Measurements from ENCODE around the gene MX1. TPM values are rescaled to one million over a fixed set of nuclear protein-coding genes. Genes with fewer than 3 reads are reported as not detected.
A peak's percentile ranks its signal among the peaks of the same experiment; 100 is the strongest.

Gene MX1, protein sequence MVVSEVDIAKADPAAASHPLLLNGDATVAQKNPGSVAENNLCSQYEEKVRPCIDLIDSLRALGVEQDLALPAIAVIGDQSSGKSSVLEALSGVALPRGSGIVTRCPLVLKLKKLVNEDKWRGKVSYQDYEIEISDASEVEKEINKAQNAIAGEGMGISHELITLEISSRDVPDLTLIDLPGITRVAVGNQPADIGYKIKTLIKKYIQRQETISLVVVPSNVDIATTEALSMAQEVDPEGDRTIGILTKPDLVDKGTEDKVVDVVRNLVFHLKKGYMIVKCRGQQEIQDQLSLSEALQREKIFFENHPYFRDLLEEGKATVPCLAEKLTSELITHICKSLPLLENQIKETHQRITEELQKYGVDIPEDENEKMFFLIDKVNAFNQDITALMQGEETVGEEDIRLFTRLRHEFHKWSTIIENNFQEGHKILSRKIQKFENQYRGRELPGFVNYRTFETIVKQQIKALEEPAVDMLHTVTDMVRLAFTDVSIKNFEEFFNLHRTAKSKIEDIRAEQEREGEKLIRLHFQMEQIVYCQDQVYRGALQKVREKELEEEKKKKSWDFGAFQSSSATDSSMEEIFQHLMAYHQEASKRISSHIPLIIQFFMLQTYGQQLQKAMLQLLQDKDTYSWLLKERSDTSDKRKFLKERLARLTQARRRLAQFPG
- 10 to 100 TPM; 14.2 to 32.5 TPM for total RNA-seq

DNA sequence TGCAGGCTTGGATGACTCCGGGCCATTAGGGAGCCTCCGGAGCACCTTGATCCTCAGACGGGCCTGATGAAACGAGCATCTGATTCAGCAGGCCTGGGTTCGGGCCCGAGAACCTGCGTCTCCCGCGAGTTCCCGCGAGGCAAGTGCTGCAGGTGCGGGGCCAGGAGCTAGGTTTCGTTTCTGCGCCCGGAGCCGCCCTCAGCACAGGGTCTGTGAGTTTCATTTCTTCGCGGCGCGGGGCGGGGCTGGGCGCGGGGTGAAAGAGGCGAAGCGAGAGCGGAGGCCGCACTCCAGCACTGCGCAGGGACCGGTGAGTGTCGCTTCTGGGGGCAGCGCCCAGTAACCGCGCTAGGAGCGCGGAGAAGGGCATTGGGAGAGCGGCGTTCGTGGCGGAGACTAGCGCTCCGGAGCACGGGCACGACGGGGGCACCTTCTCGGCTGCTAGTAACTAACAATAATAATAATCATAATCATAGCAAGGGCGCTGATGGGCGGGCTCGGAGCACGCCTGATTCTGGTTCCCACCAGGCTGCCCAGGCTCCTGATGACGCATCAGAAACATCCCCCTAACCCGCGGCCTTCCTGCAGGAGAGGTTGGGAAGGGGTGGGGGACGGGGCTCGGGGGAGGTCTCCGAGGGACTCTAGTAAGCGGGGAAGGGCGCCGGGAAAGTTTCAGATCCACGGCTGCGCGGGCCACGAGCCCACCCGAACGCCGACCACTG is at the start of gene MX1:
MX1 (plus strand) TSS at position 286 of the 722 bp plus-strand sequence. CDS start 5,832 bp downstream, outside the sequence.
- H3K27ac Mint-ChIP-seq: peak within 1 kb of the TSS; percentile 91
- H3K4me3 Mint-ChIP-seq: peak within 1 kb of the TSS; percentile 84
- no peaks in the 10 kb centered on the region for H3K9me3 Mint-ChIP-seq
- H3K36me3 Mint-ChIP-seq (ENCODE audit: low read depth): peaks cover 21% of the 10 kb centered on the region
- peaks cover 5% of the 10 kb centered on the region for H3K4me1 Mint-ChIP-seq
- no peaks in the 10 kb centered on the region for H3K27me3 Mint-ChIP-seq
- ATAC-seq (replicated peaks): peak; percentile 98

DNA sequence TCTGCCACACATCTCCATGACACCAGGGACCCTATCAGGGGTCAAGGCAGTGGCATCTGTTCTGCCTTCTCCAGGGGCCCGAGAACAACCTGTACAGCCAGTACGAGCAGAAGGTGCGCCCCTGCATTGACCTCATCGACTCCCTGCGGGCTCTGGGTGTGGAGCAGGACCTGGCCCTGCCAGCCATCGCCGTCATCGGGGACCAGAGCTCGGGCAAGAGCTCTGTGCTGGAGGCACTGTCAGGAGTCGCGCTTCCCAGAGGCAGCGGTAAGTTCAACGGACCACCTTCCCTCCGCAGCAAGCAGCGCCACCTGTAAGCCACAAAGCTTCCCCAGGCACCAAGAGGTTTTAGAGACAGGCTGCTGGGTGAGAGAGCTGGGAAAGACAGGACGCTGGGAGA is 48.3 kb upstream of the MX1 start:
- no peak for ATAC-seq (replicated peaks)
- no peaks in the 10 kb centered on the region for H3K9me3 Mint-ChIP-seq
- no peak overlapping the region for H3K4me3 Mint-ChIP-seq
- H3K27ac Mint-ChIP-seq: peak overlapping the region; percentile 65
- peaks cover 6% of the 10 kb centered on the region for H3K4me1 Mint-ChIP-seq
- H3K36me3 Mint-ChIP-seq (ENCODE audit: low read depth): peaks cover 35% of the 10 kb centered on the region
- no peaks in the 10 kb centered on the region for H3K27me3 Mint-ChIP-seq

DNA sequence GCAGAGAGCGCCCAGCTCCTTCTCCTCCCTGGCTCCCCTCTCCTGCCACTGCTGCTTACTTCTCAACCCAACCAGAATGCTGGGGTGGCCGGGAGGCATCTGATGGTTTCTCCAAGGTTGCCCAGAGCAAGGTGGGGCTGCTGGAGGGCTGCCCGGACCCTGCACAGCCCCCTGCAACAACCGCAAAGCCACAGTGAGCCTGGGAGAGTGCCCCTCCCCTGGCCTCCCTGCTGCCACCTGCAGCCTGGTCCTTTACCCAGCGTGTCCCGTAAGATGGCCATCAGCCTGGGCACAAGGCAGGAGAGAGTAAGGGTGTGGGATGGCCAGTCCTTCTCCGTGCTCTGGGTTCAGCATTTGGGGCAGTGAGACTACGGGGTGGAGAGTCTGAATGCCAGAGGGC is 47.2 kb upstream of the MX1 start:
- H3K4me1 Mint-ChIP-seq: peaks cover 6% of the 10 kb centered on the region
- no peak overlapping the region for H3K4me3 Mint-ChIP-seq

DNA sequence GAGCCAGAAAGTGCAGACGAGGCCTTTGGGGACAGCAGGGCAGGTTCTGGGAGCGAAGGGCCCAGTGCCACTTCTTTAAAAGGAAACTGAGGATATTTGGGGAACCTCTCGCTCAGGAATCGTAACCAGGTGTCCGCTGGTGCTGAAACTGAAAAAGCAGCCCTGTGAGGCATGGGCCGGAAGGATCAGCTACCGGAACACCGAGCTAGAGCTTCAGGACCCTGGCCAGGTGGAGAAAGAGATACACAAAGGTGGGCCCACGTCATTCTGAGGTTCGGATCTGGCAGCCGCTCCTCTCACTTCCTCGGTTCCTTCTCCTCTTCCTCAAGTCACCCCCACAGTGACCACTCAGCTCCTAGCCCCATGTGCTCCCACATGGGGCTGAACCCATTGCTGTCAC is 46.1 kb upstream of the MX1 start:
- no peak for ATAC-seq (replicated peaks)

More for the DNA sequence above, 47.2 kb upstream of the MX1 start:
- H3K9me3 Mint-ChIP-seq: no peaks in the 10 kb centered on the region
- H3K27ac Mint-ChIP-seq: no peak overlapping the region
- peaks cover 37% of the 10 kb centered on the region for H3K36me3 Mint-ChIP-seq (ENCODE audit: low read depth)
- no peaks in the 10 kb centered on the region for H3K27me3 Mint-ChIP-seq
- ATAC-seq (replicated peaks): no peak

DNA sequence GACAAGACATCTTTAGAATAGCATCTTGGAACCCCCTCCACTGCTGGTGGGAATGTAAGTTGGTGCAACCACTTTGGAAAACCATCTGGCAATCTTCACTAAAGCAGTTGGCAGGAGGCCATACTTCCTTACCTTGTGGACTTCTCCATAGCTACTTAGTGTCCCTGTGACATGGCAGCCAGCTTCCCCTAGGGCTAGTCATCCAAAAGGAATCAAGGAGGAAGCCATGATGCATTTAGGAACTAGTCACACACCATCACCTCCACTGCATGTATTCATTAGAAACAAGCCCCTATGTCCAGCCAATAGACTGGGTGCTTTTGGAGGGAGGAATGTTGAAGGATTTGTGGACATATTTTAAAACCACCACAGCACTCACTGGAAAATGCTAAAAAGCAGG is 44.3 kb upstream of the MX1 start:
- Mint-ChIP-seq H3K27me3 (no peaks in the 10 kb centered on the region), H3K4me3 (no peak overlapping the region), H3K27ac (no peak overlapping the region), H3K9me3 (no peaks in the 10 kb centered on the region), H3K4me1 (no peaks in the 10 kb centered on the region), H3K36me3 (ENCODE audit: low read depth) (peaks cover 48% of the 10 kb centered on the region)
- ATAC-seq (replicated peaks): no peak

More for the DNA sequence above, 46.1 kb upstream of the MX1 start:
- Mint-ChIP-seq H3K4me1 (peaks cover 3% of the 10 kb centered on the region), H3K36me3 (ENCODE audit: low read depth) (peaks cover 38% of the 10 kb centered on the region), H3K9me3 (no peaks in the 10 kb centered on the region), H3K27me3 (no peaks in the 10 kb centered on the region), H3K4me3 (no peak overlapping the region), H3K27ac (peak overlapping the region; percentile 49)

DNA sequence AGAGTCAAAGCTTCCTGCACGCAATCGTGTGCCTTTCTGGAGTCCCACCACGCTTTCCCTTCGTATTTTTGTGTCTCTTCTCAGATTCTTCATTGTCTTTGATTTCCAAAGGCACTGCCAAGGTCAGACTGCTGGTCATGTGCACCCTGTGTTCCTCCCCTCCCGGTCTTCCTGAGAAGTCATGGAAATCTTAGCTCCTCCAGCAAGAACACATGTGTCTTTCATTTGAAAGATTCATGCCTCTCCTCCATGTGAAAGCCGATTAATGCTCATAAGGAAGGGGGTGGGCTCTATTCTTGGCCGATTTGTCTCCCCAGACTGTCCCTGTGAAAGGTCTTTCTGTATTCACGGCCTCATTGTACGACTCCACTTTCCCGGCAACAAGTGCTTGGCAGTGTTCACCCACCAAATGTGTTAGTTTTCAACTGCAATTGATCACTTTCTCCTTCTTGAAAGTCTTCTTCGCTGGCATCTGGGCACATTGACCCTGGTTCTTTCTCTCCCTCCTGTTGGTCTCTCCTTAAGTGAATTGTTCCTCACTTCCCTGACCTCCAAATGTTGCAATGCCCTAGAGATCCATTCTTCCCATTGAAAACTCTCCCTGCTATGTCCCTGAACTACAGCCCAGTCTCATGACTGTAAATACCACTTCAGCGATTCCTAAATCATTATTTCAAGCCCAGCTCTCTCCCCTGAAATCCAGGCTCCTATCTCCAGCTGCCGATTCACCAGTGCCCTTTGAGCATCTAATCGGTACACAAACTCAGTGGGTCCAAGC is 38.8 kb upstream of the MX1 start:
- Mint-ChIP-seq H3K27ac (peak overlapping the region; percentile 6), H3K36me3 (ENCODE audit: low read depth) (peaks cover 59% of the 10 kb centered on the region), H3K9me3 (no peaks in the 10 kb centered on the region), H3K4me1 (no peaks in the 10 kb centered on the region), H3K27me3 (no peaks in the 10 kb centered on the region), H3K4me3 (no peak overlapping the region)
- no peak for ATAC-seq (replicated peaks)

DNA sequence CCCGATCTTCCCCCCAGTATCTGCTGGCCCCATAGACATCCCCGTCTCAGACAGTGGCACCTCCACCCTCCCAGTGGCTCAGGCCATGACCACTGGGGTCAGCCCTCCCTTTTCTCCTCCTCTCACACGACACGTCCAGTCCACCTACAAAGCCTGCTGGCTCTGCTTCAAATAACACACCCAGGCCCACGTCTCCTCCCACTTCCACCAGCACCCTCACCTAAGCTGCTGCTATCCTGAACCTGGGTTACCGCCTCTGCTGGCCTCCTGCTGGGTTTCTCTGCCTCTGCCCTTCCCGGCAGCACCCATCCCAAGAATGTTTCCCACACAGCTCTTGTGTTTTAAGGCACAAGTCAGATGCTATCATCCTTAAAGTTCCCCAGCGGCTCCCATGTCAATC is 38.2 kb upstream of the MX1 start:
- H3K4me3 Mint-ChIP-seq: no peak overlapping the region
- no peaks in the 10 kb centered on the region for H3K27me3 Mint-ChIP-seq
- peaks cover 56% of the 10 kb centered on the region for H3K36me3 Mint-ChIP-seq (ENCODE audit: low read depth)
- no peak for ATAC-seq (replicated peaks)
- no peaks in the 10 kb centered on the region for H3K4me1 Mint-ChIP-seq
- peak overlapping the region; percentile 6 for H3K27ac Mint-ChIP-seq
- no peaks in the 10 kb centered on the region for H3K9me3 Mint-ChIP-seq

DNA sequence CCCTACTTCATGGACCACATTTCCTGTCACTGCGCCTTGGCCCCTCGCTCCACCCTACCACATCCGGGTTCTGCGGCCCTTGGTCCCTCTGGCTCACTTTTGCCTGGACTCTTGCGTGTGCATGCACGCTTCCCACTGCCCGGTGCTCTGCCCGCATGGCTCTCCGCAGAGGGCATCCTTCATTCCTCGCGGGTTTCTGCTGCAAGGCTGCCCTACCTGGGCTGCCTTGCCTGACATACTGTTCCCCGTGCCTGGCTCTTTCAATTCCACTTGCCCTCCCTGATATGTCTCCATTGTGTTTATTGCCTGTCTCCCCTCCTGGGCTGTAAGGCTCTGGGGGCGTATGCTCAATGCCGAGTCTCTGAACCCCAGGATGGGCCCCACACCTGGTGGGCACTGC is 37.8 kb upstream of the MX1 start:
- H3K36me3 Mint-ChIP-seq (ENCODE audit: low read depth): peaks cover 57% of the 10 kb centered on the region

DNA sequence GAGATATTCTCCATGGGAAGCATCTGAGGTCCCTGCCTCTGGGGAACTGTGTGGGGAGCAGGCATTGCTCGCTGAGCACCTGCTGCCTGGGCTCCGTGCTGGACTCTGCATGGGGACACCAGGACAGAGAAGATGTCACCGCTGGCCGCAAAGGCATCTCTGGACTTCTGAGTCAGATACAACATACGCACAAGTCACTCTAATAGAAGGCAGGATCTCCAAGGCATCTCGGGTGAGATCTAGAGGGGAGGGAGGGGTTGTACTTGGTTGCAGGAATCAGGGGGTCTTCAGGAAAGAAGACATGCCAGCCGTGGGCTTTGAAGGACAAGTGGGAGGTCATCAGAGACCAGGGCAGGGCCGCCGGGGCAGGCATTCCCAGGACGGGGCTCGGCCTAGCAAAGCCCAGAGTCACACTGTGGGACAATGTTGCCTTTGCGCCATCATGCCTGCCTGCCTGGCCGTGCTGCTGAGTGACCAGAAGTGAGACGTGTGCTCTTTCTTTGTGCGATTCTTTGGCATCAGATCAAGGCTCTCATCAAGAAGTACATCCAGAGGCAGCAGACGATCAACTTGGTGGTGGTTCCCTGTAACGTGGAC is 35.9 kb upstream of the MX1 start:
- ATAC-seq (replicated peaks): no peak
- Mint-ChIP-seq H3K4me1 (no peaks in the 10 kb centered on the region), H3K36me3 (ENCODE audit: low read depth) (peaks cover 58% of the 10 kb centered on the region), H3K9me3 (no peaks in the 10 kb centered on the region), H3K4me3 (no peak overlapping the region), H3K27me3 (no peaks in the 10 kb centered on the region), H3K27ac (no peak overlapping the region)

More for the DNA sequence above, 37.8 kb upstream of the MX1 start:
- Mint-ChIP-seq H3K9me3 (no peaks in the 10 kb centered on the region), H3K27ac (peak overlapping the region; percentile 6), H3K4me1 (no peaks in the 10 kb centered on the region), H3K4me3 (no peak overlapping the region), H3K27me3 (no peaks in the 10 kb centered on the region)
- ATAC-seq (replicated peaks): no peak

DNA sequence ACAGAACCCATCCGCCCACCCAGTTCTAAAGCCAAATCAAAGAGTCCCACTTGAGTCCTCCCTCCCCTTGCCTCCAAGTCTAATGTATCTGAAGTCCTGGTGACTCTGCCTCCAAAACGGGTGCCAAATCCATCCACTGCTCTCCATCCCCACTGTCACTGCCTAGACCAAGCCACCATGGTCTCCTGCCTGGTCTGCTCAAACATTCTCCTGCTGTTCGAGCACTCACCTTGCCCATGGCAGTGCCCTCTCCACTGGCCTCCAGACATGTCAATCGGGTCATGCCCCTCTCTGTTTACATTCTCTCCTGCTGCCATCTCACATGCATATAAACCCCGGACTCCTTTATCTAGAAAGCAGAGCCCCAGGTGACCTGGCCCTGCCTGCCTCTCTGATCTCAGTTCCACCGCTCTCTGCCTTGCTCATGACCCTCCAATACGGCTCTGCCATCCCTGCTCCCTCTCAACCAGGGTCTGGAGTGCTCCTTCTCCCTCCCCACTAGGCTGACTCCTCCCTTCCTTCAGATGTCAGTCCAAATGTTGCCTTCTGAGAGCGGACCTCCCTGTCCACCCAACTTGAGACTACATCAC is 32.1 kb upstream of the MX1 start:
- no peak overlapping the region for H3K4me3 Mint-ChIP-seq
- H3K36me3 Mint-ChIP-seq (ENCODE audit: low read depth): peaks cover 62% of the 10 kb centered on the region
- no peaks in the 10 kb centered on the region for H3K9me3 Mint-ChIP-seq
- peak overlapping the region; percentile 68 for H3K27ac Mint-ChIP-seq
- no peak for ATAC-seq (replicated peaks)
- H3K4me1 Mint-ChIP-seq: no peaks in the 10 kb centered on the region
- no peaks in the 10 kb centered on the region for H3K27me3 Mint-ChIP-seq

DNA sequence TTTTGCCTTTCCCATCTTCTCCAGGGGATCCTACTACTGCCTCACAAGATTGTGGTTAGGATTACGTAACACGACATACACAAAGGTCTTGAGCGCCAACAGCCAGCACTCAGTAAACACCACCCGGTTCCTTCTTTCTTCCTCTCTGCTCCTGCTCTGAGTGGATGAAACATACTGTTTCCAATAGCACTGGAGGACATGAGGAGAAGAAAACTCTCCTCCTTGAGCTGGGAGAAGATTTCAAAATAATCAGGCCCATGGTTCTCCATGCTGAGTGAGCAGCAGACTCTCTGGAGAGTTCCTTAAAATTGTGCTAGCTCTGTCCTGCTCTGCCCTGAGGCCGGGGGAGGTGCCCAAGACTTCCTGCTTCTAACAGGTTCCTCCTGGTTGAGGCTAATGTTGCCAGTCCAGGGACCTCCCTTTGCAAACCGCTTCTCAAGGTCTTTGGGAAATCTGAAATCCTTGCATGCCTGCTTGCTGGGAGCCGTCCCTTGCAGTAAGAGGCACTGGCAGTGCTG is 29.4 kb upstream of the MX1 start:
- Mint-ChIP-seq H3K36me3 (ENCODE audit: low read depth) (peaks cover 77% of the 10 kb centered on the region), H3K9me3 (no peaks in the 10 kb centered on the region), H3K27me3 (no peaks in the 10 kb centered on the region), H3K4me3 (no peak overlapping the region), H3K4me1 (no peaks in the 10 kb centered on the region), H3K27ac (no peak overlapping the region)
- no peak for ATAC-seq (replicated peaks)

DNA sequence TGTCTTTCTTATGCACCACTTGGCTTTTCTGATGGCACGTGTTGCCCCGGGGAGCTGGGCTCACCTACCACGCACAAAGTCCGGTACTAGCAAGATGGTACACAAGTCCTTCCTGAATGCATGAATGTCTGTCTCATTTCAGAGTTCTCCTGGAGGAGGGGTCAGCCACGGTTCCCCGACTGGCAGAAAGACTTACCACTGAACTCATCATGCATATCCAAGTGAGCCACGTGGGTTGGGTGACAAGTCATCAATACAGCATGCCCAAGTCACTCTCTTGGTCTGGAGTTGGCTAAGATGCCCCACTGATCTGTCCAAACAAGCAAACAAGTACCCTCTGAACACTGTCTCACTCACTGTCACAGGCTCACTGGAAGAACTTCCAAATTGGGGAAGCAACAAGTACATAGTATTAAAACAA is 28.6 kb upstream of the MX1 start:
- no peak for ATAC-seq (replicated peaks)
- Mint-ChIP-seq H3K4me1 (no peaks in the 10 kb centered on the region), H3K9me3 (no peaks in the 10 kb centered on the region), H3K27me3 (no peaks in the 10 kb centered on the region), H3K4me3 (no peak overlapping the region), H3K36me3 (ENCODE audit: low read depth) (peaks cover 74% of the 10 kb centered on the region), H3K27ac (no peak overlapping the region)

DNA sequence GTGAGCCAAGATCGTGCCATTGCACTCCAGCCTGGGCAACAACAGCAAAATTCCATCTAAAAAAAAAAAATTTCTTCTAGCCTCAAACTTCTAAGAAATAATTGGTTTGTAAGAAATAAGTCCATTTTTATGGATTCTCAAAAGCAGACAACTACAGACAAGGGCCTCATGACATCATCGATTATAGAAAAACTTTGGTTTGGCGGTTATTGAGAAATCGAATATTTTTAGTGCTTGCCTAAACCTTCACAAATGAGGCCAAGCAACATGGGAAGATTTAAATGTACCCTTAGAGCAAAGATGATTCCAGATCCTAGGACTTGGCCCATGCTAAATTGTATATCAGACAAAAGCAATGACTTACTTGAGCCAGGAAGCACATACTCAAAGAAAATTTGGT is 27.8 kb upstream of the MX1 start:
- no peaks in the 10 kb centered on the region for H3K9me3 Mint-ChIP-seq
- H3K27ac Mint-ChIP-seq: no peak overlapping the region
- peaks cover 79% of the 10 kb centered on the region for H3K36me3 Mint-ChIP-seq (ENCODE audit: low read depth)

More for the DNA sequence above, 27.8 kb upstream of the MX1 start:
- Mint-ChIP-seq H3K27me3 (no peaks in the 10 kb centered on the region), H3K4me3 (no peak overlapping the region), H3K4me1 (no peaks in the 10 kb centered on the region)
- no peak for ATAC-seq (replicated peaks)
